CD14-positive monocyte (primary cell): Measurements from ENCODE around the gene MYL3. TPM values are rescaled to one million over a fixed set of nuclear protein-coding genes. Genes with fewer than 3 reads are reported as not detected.

Experiments
- DNase-seq, 3 donors: peaks; one replicate each; pipeline ENCODE4 v3.0.0-alpha.2; 2011 to 2022
- H2AFZ ChIP-seq: 2 replicates; pipeline ENCODE4 v1.6.0; 2012; ENCODE audit warnings: mild to moderate bottlenecking, low read depth, low read length, inconsistent platforms; ENCODE audit not compliant: insufficient read depth, poor library complexity, severe bottlenecking
- H3K27ac ChIP-seq, 2 donors: 1 replicate in 1 of 2; 2 replicates in 1 of 2; pipeline ENCODE4 v1.5.1; 2012 to 2013; ENCODE audit warnings: low read length in 2 of 2, control low read depth in 1 of 2, inconsistent platforms in 1 of 2, low read depth in 1 of 2, mild to moderate bottlenecking in 1 of 2
- H3K27me3 ChIP-seq, 2 donors: one replicate each; pipeline versions ENCODE4 v1.6.0 to v1.6.1; 2011 to 2013; ENCODE audit warnings: low read length in 2 of 2; ENCODE audit not compliant: control insufficient read depth in 2 of 2, insufficient read depth in 2 of 2
- H3K36me3 ChIP-seq, 2 donors: replicated peaks in 1 of 2; 1 replicate in 1 of 2; 2 replicates in 1 of 2; pipeline versions ENCODE4 v1.5.1 to v1.6.1; 2012 to 2013; ENCODE audit warnings: low read length in 2 of 2, control low read depth in 1 of 2, inconsistent platforms in 1 of 2, mild to moderate bottlenecking in 1 of 2; ENCODE audit not compliant: insufficient read depth in 2 of 2, control insufficient read depth in 1 of 2
- H3K4me1 ChIP-seq, 2 donors: 1 replicate in 1 of 2; 2 replicates in 1 of 2; pipeline versions ENCODE4 v1.5.1 to v1.6.1; 2012 to 2013; ENCODE audit warnings: low read length in 2 of 2, control low read depth in 1 of 2, inconsistent platforms in 1 of 2, mild to moderate bottlenecking in 1 of 2, moderate library complexity in 1 of 2; ENCODE audit not compliant: insufficient read depth in 2 of 2, control insufficient read depth in 1 of 2
- H3K4me2 ChIP-seq: replicated peaks from 2 replicates; pipeline ENCODE3; 2012; ENCODE audit warnings: low read length, moderate library complexity, mild to moderate bottlenecking; ENCODE audit not compliant: poor library complexity, severe bottlenecking; ENCODE audit errors: extremely low read depth
- H3K4me3 ChIP-seq, 3 experiments: fragments of 200-600 bp in 1 of 3; sonication (generic) in 1 of 3; replicated peaks in 1 of 3; 1 replicate in 2 of 3; 2 replicates in 1 of 3; pipeline ENCODE4 v1.5.1; 2011 to 2013; ENCODE audit warnings: low read length in 3 of 3, mild to moderate bottlenecking in 3 of 3, control low read depth in 2 of 3, low read depth in 2 of 3, inconsistent platforms in 1 of 3, moderate library complexity in 1 of 3
- H3K79me2 ChIP-seq: 2 replicates; pipeline ENCODE4 v1.6.0; 2012; ENCODE audit warnings: mild to moderate bottlenecking, control low read depth, inconsistent platforms, low read length, moderate library complexity; ENCODE audit not compliant: insufficient read depth
- H3K9ac ChIP-seq: 2 replicates; pipeline ENCODE4 v1.6.0; 2017; ENCODE audit warnings: low read length, mild to moderate bottlenecking; ENCODE audit not compliant: insufficient read depth, poor library complexity, severe bottlenecking
- H3K9me3 ChIP-seq, 2 donors: replicated peaks in 1 of 2; 1 replicate in 1 of 2; 2 replicates in 1 of 2; pipeline versions ENCODE4 v1.5.1 to v1.6.1; 2012 to 2013; ENCODE audit warnings: low read length in 2 of 2, control low read depth in 1 of 2; ENCODE audit not compliant: control insufficient read depth in 1 of 2, insufficient read depth in 1 of 2
- H4K20me1 ChIP-seq: 2 replicates; pipeline ENCODE4 v1.6.0; 2012; ENCODE audit warnings: mild to moderate bottlenecking, low read length, control low read depth, moderate library complexity; ENCODE audit not compliant: insufficient read depth
- H3K27ac Mint-ChIP-seq, 7 donors: one replicate each; pipeline ENCODE4 v1.8.0; 2020; ENCODE audit warnings: mild to moderate bottlenecking in 7 of 7, mixed read lengths in 7 of 7, moderate library complexity in 6 of 7, inconsistent platforms in 2 of 7
- H3K27me3 Mint-ChIP-seq, 3 donors: one replicate each; pipeline ENCODE4 v1.8.0; 2021 to 2022; ENCODE audit warnings: low read depth in 3 of 3, mild to moderate bottlenecking in 3 of 3, mixed read lengths in 3 of 3, moderate library complexity in 3 of 3, inconsistent platforms in 1 of 3
- H3K36me3 Mint-ChIP-seq, 2 donors: one replicate each; pipeline ENCODE4 v1.8.0; 2020; ENCODE audit warnings: mixed read lengths in 2 of 2, inconsistent platforms in 1 of 2, mild to moderate bottlenecking in 1 of 2
- H3K4me1 Mint-ChIP-seq: one replicate; pipeline ENCODE4 v1.8.0; 2020; ENCODE audit warnings: mild to moderate bottlenecking, mixed read lengths
- H3K4me3 Mint-ChIP-seq, 2 donors: one replicate each; pipeline ENCODE4 v1.8.0; 2020; ENCODE audit warnings: mild to moderate bottlenecking in 2 of 2, mixed read lengths in 2 of 2, moderate library complexity in 1 of 2
- H3K9me3 Mint-ChIP-seq, 7 donors: one replicate each; pipeline ENCODE4 v1.8.0; 2020 to 2022; ENCODE audit warnings: mixed read lengths in 7 of 7, mild to moderate bottlenecking in 6 of 7, moderate library complexity in 6 of 7, inconsistent platforms in 2 of 7
- CTCF ChIP-seq: fragments of 200-600 bp; IDR thresholded peaks from one replicate; pipeline ENCODE4 v1.8.0; 2022; ENCODE audit warnings: antibody characterized with exemption, mild to moderate bottlenecking
- WGBS: methylation state at CpG from one replicate; pipeline ENCODE4 v1.1.5; 2013; ENCODE audit warnings: missing lambda C conversion rate; ENCODE audit not compliant: insufficient coverage; 5-methylcytosine and 5-hydroxymethylcytosine counted together
- intact Hi-C, 2 donors: fragments of 100-400 bp; cut with micrococcal nuclease; formaldehyde crosslinking; loops; one replicate each; pipeline versions ENCODE4 v1.15.0 to v1.15.1; 2023
- polyA plus RNA-seq, 3 donors: library from polyadenylated mRNA; depleted of rRNA in 1 of 3; unstranded in 2 of 3; stranded (reverse) in 1 of 3; fragments of 300-500 nt in 2 of 3; fragments of >200 nt in 1 of 3; fragmentation: Illumina TruSeq in 2 of 3; gene quantifications; 1 replicate in 2 of 3; 2 replicates in 1 of 3; pipeline ENCODE4 v1.2.3, GENCODE V29; 2012 to 2021

Gene MYL3
- polyA plus RNA-seq, 3 donors, result not detected

DNA sequence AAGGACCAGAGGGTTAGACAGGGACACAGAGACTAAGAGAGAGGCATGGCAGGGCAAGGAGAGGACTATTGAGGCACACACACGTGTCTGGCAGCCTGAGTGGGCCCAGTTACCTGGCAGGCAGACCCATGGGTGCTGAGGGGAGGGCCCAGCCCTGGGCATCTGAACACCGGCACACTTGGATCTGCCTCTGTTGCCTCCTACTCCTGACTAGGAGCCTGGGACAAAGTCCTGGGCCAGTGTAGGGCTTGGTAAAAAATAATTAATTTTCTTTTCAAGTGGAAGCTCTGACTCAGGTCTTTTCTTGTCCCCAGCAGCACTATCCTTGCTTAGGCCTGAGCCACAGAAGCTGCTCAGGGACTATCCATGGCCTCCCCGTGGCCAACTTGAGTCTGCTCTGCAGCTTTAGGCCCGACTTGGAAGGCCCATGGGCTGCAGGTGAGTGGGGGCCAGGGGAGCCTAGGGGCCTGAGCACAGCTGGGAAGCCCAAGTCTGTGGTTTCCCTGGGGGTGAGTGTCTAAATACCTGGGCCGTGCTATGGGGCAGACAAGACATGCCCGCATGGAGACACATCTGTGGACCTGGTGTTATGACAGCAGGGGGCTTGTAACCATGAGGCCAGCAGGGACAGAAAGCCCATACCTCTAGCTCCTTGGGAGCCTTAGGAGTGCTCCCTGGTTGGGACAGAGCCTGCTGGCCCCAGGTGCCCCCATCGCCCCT, 14.3 kb upstream of the MYL3 start, which contains the start of gene PTH1R:
PTH1R (plus strand) TSS at position 316 of the 720 bp plus-strand sequence. CDS start 5,839 bp downstream, outside the sequence.
- Mint-ChIP-seq H3K4me3 (no peak within 1 kb of the TSS), H3K36me3 (peaks cover 0 to 4% of the 10 kb centered on the region in 2 donors), H3K27me3 (peaks cover 29 to 62% (median 42%) of the 10 kb centered on the region in 3 donors), H3K4me1 (peaks cover 17% of the 10 kb centered on the region), H3K27ac (no peak within 1 kb of the TSS), H3K9me3 (peaks cover 0 to 5% (median 4%) of the 10 kb centered on the region in 7 donors)
- no peak for TF ChIP-seq CTCF
- Histone ChIP-seq H3K4me2 (no peak within 1 kb of the TSS), H3K79me2 (no peaks in the 10 kb centered on the region), H3K4me3 (no peak within 1 kb of the TSS), H3K27ac (no peak within 1 kb of the TSS), H3K27me3 (peaks cover 12 to 36% of the 10 kb centered on the region in 2 donors), H4K20me1 (no peaks in the 10 kb centered on the region), H3K9ac (no peak within 1 kb of the TSS), H2AFZ (no peak within 1 kb of the TSS), H3K36me3 (no peaks in the 10 kb centered on the region), H3K4me1 (peaks cover 6 to 10% of the 10 kb centered on the region in 2 donors), H3K9me3 (no peaks in the 10 kb centered on the region)
- WGBS, result 91% methylated on average over 4 of the region's 7 CpGs
- DNase-seq, result no peak
- intact Hi-C loops, result no loop called here

DNA sequence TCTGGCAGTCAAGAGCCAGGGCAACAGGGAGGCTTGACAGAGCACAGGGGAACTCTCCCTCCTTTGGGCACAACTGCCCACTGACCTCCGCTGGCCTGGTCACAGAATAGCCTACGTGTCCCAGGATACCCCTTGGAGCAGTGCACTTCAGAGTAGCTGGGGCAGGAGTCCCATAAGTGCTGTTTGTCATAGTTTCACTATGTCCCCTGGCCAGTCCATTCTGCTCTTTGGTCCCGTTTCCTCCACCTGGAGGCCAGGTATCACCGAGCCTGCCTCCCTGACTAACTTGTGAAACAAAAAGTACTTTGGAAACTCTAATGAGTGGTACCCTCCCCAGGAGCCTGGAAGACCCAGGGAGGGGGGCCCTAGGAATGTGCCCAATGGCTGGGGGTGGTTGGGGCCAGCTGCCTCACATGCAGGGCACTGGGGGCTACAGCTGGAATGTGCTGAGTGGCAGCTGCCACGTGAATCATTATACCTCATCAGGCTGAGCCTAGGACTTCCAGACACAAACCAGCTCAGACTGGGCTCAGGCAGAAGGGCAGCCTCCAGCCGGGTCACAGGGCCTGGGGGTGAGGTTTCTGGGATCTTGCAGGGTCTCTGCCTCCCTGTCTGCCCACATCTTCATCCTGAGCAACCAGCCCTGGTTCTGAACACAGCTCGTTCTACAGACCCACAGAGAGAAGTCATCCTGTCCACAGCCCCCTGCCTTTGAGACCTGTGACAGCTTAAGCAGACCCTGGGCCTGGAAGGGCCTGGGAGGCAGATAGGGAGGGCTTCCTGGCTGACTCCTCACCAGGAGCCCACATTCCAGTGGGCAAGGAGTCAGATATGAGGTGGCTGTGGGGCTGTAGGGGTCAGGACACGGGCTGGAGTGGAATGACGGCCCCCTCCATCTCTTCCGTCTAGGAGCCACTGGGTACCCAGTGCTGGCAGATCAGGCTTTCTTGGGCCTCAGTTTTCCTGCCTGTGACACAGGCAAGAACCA, 13.4 kb upstream of the MYL3 start:
- Histone ChIP-seq H2AFZ (no peak overlapping the region), H3K4me2 (no peak overlapping the region), H4K20me1 (no peaks in the 10 kb centered on the region), H3K27me3 (peaks cover 12 to 27% of the 10 kb centered on the region in 2 donors), H3K4me1 (peaks cover 0 to 3% of the 10 kb centered on the region in 2 donors), H3K79me2 (no peaks in the 10 kb centered on the region), H3K9me3 (no peaks in the 10 kb centered on the region), H3K4me3 (no peak overlapping the region), H3K9ac (no peak overlapping the region), H3K27ac (no peak overlapping the region), H3K36me3 (no peaks in the 10 kb centered on the region)
- no peak overlapping the region for H3K27ac Mint-ChIP-seq
- peaks cover 0 to 4% of the 10 kb centered on the region in 2 donors for H3K36me3 Mint-ChIP-seq
- peaks cover 0 to 4% (median under 1%) of the 10 kb centered on the region in 7 donors for H3K9me3 Mint-ChIP-seq
- TF ChIP-seq CTCF, result no peak
- H3K4me3 Mint-ChIP-seq, result no peak overlapping the region
- H3K4me1 Mint-ChIP-seq, result peaks cover 12% of the 10 kb centered on the region
- peaks cover 23 to 54% (median 40%) of the 10 kb centered on the region in 3 donors for H3K27me3 Mint-ChIP-seq
- no peak for DNase-seq
- intact Hi-C loops, result no loop called here
- WGBS, result 98% methylated on average over 6 of the region's 10 CpGs
